ENCODE results near the gene NR6A1. TPM values are rescaled to one million over a fixed set of nuclear protein-coding genes. Genes with fewer than 3 reads are reported as not detected.

Gene NR6A1
- total RNA-seq, 1 experiment from 2014 or later, result 0.77 TPM

DNA sequence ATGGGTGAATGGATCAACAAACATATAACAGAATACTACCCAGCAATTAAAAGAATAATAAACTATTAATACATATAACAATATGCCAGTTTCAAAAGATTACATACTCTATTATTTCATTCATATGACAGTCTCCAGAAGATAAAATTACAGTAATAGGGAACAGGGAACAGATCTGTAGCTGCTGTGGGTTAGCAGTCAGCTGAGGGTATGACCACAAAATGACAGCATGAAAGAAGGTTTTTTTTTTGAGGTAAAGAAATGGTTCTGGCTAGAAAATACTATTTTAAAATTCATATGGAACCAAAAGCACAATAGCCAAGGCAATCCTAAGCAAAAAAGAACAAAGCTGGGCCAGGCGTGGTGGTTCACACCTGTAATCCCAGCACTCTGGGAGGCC, 190.9 kb downstream of the NR6A1 start:
- CTCF ChIA-PET, result no interaction called here
- POLR2A ChIA-PET (ENCODE audit: unreplicated experiment), result no interaction called here

DNA sequence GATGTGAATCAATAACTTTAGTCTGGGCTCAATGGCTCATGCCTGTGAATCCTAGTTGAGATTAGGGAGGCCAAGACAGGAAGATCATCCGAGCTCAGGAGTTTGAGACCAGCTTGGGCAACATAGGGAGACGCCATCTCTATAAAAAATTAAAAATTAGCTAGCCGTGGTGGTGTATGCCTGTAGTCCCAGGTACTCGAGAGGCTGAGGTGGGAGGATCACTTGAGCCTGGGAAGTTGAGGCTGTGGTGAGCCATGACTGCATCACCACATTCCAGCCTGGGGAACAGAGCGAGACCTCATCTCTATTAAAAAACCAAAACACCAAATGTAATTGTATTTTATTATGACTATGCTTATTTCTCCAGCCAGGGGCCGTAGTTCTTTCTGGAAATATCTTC, 194.4 kb downstream of the NR6A1 start:
- H3K27ac ChIP-seq (ENCODE audit: low read length), result no peak overlapping the region
- no peaks in the 10 kb centered on the region for H3K9me3 ChIP-seq (ENCODE audit: low read length)
- no peaks in the 10 kb centered on the region for H3K36me3 ChIP-seq (ENCODE audit: low read depth, low read length)
- H3K79me2 ChIP-seq (ENCODE audit: low read length), result no peaks in the 10 kb centered on the region
- H3K4me1 ChIP-seq (ENCODE audit: insufficient read depth, low read length), result peaks cover 15% of the 10 kb centered on the region
- no peaks in the 10 kb centered on the region for H3K9me2 ChIP-seq (replicated peaks; ENCODE audit: low read length)
- ChIA-PET CTCF (no interaction called here), POLR2A (ENCODE audit: unreplicated experiment) (no interaction called here)
- DNase-seq, result no peak
- no peaks in the 10 kb centered on the region for H3K27me3 ChIP-seq (ENCODE audit: low read length)
- no peak for TF ChIP-seq EZH2 (IDR thresholded peaks at IDR 0.05; ENCODE audit: low read length, unreplicated experiment)
- TF ChIP-seq, protein P1, sequence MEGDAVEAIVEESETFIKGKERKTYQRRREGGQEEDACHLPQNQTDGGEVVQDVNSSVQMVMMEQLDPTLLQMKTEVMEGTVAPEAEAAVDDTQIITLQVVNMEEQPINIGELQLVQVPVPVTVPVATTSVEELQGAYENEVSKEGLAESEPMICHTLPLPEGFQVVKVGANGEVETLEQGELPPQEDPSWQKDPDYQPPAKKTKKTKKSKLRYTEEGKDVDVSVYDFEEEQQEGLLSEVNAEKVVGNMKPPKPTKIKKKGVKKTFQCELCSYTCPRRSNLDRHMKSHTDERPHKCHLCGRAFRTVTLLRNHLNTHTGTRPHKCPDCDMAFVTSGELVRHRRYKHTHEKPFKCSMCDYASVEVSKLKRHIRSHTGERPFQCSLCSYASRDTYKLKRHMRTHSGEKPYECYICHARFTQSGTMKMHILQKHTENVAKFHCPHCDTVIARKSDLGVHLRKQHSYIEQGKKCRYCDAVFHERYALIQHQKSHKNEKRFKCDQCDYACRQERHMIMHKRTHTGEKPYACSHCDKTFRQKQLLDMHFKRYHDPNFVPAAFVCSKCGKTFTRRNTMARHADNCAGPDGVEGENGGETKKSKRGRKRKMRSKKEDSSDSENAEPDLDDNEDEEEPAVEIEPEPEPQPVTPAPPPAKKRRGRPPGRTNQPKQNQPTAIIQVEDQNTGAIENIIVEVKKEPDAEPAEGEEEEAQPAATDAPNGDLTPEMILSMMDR (conservative IDR thresholded peaks at IDR 0.05; ENCODE audit: low read depth, low read length), result no peak
- intact Hi-C loops (cut with micrococcal nuclease), result no loop called here
- no peak overlapping the region for H2AFZ ChIP-seq (ENCODE audit: low read length)
- no peaks in the 10 kb centered on the region for H3F3A ChIP-seq (ENCODE audit: low read length, unreplicated experiment)
- H3K4me3 ChIP-seq (ENCODE audit: low read length), result no peak overlapping the region
- no peak overlapping the region for H3K9ac ChIP-seq (ENCODE audit: low read length)
- ATAC-seq, result no peak
- no TSS peak for BruUV-seq (replicated peaks)
- H3K4me2 ChIP-seq (ENCODE audit: low read length), result no peak overlapping the region
- H4K20me1 ChIP-seq (ENCODE audit: low read length), result no peaks in the 10 kb centered on the region

More for the DNA sequence above, 190.9 kb downstream of the NR6A1 start:
- Histone ChIP-seq H3K9me3 (ENCODE audit: low read length) (no peaks in the 10 kb centered on the region), H4K20me1 (ENCODE audit: low read length) (no peaks in the 10 kb centered on the region), H3K36me3 (ENCODE audit: low read depth, low read length) (no peaks in the 10 kb centered on the region), H3F3A (ENCODE audit: low read length, unreplicated experiment) (no peaks in the 10 kb centered on the region), H2AFZ (ENCODE audit: low read length) (no peak overlapping the region), H3K9ac (ENCODE audit: low read length) (no peak overlapping the region), H3K27ac (ENCODE audit: low read length) (no peak overlapping the region), H3K27me3 (ENCODE audit: low read length) (no peaks in the 10 kb centered on the region), H3K4me2 (ENCODE audit: low read length) (no peak overlapping the region), H3K79me2 (ENCODE audit: low read length) (no peaks in the 10 kb centered on the region), H3K4me1 (ENCODE audit: insufficient read depth, low read length) (peaks cover 4% of the 10 kb centered on the region; the same call in 1 of the 2 replicates), H3K9me2 (replicated peaks; ENCODE audit: low read length) (no peaks in the 10 kb centered on the region), H3K4me3 (ENCODE audit: low read length) (no peak overlapping the region)
- BruUV-seq (replicated peaks), result no TSS peak
- ATAC-seq (no peak), DNase-seq (no peak)
- intact Hi-C loops (cut with micrococcal nuclease), result no loop called here
- TF ChIP-seq EZH2phosphoT487 (IDR thresholded peaks at IDR 0.05; ENCODE audit: borderline replicate concordance, low read length) (no peak), EZH2 (IDR thresholded peaks at IDR 0.05; ENCODE audit: low read length, unreplicated experiment) (no peak)
- TF ChIP-seq, protein P1 (conservative IDR thresholded peaks at IDR 0.05; ENCODE audit: low read depth, low read length), result no peak

DNA sequence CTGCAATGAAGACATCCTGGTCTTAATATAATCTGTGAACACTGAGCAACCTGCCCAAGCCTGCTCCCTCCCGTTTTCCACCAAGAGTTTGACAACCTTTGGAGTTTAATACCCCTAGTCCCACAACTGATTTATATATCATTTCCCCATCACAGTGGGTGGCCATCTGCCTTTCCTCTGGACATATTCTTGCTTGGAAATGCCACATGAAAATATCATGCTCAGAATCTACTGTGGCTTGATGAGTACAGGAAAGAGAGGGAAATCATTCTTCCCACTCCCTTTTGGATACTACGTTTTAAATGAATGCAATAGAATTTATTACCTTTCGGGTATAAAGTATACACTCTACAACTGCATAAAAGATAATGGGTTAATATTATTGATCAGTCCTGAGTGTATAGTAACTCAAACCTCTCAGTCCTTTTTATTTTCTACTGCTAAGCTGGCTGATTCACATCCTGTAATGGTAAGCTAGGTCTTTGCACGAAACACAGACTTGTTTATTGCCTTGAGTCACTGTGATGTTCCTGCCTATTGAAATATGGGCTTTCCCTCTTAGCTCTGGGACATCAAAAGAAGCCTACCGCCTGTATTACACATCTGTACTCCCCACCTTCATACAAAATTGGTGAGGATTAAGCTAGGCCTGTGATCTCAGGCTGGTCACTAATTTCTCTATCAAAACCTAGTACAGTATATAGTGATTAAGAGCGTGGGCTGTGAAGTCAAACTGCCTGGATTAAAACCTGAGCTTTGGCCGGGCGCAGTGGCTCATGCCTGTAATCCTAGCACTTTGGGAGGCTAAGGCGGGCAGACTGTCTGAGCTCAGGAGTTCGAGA, 196.4 kb downstream of the NR6A1 start:
- peak overlapping the region; percentile 60 for H3K4me2 ChIP-seq (ENCODE audit: low read length)
- no TSS peak for BruUV-seq (replicated peaks)
- ChIA-PET POLR2A (ENCODE audit: unreplicated experiment) (no interaction called here), CTCF (interaction anchor here (0.5 to 0.9 kb wide), 3 partner anchors 36 to 100 kb away, joined by 3 read pairs; no protein-coding TSS in a partner anchor)
- no peaks in the 10 kb centered on the region for H3K9me3 ChIP-seq (ENCODE audit: low read length)
- no peaks in the 10 kb centered on the region for H3F3A ChIP-seq (ENCODE audit: low read length, unreplicated experiment)
- no peaks in the 10 kb centered on the region for H3K27me3 ChIP-seq (ENCODE audit: low read length)
- H3K79me2 ChIP-seq (ENCODE audit: low read length), result no peaks in the 10 kb centered on the region
- no peaks in the 10 kb centered on the region for H3K36me3 ChIP-seq (ENCODE audit: low read depth, low read length)
- ATAC-seq (peak; percentile 97), DNase-seq (peak; percentile 80)
- no peaks in the 10 kb centered on the region for H3K9me2 ChIP-seq (replicated peaks; ENCODE audit: low read length)
- peak overlapping the region; percentile 77 for H3K27ac ChIP-seq (ENCODE audit: low read length)
- intact Hi-C loops (cut with micrococcal nuclease), result no loop called here
- no peak overlapping the region for H2AFZ ChIP-seq (ENCODE audit: low read length)
- TF ChIP-seq EZH2phosphoT487 (IDR thresholded peaks at IDR 0.05; ENCODE audit: borderline replicate concordance, low read length) (no peak), EZH2 (IDR thresholded peaks at IDR 0.05; ENCODE audit: low read length, unreplicated experiment) (no peak)
- TF ChIP-seq, protein P1 (conservative IDR thresholded peaks at IDR 0.05; ENCODE audit: low read depth, low read length), result no peak
- H4K20me1 ChIP-seq (ENCODE audit: low read length), result no peaks in the 10 kb centered on the region
- H3K4me3 ChIP-seq (ENCODE audit: low read length), result no peak overlapping the region
- H3K9ac ChIP-seq (ENCODE audit: low read length), result peak overlapping the region; percentile 30; the same call in 1 of the 2 replicates
- H3K4me1 ChIP-seq (ENCODE audit: insufficient read depth, low read length), result peaks cover 15% of the 10 kb centered on the region
